Cerebellar cortex (tissue), 1 donor: ENCODE results near the gene SH3BGRL.
"Not testable (repeated sequence)": the region's sequence is repeated elsewhere in the genome, so short reads cannot be mapped to it uniquely, and the experiment has no call there.

Experiments
- DNase-seq: peaks from one replicate; pipeline ENCODE4 v3.0.0-alpha.2; 2015; ENCODE audit warnings: low spot score

Gene SH3BGRL

GRCh38 chrX:81259714-81260395 is 58.0 kb downstream of the SH3BGRL start:
- DNase-seq: no peak

- DNase-seq: no peak
These were observed 59.7 kb downstream of the SH3BGRL start for GRCh38 chrX:81261576-81261975.

DNA sequence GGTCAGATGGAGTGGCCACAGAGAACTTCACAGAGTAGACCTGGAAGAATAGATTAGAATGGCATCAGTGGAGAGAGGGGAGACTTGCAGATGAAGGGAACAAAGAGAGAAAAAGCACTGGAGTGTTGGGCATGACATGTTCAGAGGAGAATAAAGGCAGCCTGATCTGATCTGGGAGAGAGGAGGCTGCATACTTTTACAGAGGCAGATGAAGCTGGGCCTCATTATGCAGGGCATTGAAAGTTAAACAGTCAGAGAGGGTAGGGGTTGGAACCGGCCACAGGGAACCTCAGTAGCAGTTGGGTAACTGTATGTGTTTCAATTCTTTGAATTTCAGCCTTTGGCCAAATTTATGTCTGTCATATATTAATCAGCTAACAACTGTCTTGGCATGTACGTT is 61.2 kb downstream of the SH3BGRL start:
- no peak for DNase-seq

DNA sequence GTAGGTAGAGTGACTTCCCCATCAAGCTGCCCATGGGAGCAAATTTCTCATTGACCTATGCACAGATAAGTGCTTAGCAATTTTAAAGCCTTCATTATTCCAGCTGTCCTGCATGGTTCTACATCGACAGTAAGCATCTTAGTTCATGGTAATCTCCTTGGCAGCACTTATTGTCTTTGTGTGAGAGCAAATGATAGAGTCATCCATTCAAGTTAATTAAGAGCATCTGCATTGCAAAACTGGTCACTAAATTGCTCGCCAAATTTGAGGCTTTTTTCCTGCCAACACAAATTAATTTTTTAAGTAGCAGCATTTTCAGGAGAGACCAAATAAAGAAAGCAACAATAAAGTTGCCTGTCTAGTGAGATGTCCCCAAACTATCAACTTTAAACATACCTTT is 76.7 kb downstream of the SH3BGRL start:
- DNase-seq: no peak

DNA sequence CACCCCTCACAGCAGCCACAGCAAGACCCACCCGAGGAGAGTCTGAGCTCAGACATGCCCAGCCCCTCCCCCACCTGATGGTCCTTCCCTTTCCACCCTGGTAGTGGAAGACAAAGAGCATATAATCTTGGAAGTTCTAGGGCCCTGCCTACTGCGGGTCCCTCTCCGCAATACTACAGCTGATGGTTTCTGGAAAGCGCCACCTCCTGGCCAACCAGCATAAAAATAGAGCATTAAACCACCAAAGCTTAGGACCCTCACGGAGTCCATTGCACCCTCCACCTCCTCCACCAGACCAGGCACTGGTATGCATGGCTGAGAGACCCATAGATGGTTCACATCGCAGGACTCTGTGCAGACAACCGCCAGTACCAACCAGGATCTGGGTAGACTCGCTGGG is 78.2 kb downstream of the SH3BGRL start:
- no peak for DNase-seq

DNA sequence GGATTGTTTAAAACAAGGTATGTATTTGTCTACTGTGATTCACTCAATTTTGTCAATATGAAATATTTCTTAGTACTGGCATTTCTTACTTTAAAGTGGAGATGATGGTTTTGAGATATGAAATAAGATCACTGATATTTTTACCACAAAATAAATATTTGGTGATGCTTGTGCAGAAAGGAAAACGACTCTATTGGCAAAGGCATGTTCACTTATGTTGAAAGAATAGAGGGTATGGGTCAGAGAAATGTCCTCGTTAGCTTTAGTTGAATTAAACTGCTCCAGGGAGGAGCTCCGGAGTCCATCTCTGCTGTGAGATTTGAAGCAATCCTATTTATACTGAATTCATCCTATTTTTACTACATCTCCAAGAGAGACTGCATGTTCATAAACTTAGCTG is 84.2 kb downstream of the SH3BGRL start:
- DNase-seq: no peak

GRCh38 chrX:81286608-81287007 is 84.7 kb downstream of the SH3BGRL start:
- no peak for DNase-seq

- no peak for DNase-seq
These were observed 90.1 kb downstream of the SH3BGRL start for GRCh38 chrX:81291996-81292395.

- DNase-seq: no peak
These were observed 92.2 kb downstream of the SH3BGRL start for GRCh38 chrX:81294101-81294500.

DNA sequence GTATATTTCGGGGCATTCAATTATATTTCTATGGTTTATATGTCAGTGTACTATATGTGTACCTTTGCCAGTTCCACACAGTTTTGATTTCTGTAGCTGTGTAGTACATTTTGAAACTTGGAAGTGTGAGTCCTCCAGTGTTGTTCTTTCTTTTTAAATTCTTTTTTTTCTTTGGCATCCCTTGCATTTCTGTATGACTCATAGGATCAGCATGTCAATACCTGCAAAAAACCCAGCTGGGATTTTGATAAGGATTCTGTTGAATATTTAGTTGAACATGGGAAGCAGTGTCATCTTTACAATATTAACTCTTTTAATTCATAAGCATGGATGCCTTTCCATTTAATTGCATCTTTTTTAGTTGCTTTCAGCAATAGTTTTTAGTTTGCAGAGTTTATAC is 100.0 kb downstream of the SH3BGRL start:
- no peak for DNase-seq

DNA sequence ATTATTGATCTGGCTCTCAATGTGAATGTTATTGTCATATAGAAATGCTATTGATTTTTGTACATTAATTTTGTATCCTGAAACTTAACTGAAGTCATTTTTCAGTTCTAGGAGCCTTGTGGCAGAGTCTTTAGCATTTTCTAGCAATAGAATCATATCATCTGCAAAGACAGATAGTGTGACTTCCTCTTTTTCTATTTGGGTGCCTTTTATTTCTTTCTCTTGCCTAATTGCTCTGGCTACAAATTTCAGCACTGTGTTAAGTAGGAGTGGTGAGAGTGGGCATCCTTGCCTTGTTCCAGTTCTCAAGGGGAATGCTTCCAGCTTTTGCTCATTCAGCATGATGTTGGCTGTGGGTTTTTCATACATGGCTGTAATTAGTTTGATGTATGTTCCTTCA is 102.7 kb downstream of the SH3BGRL start:
- no peak for DNase-seq

GRCh38 chrX:81305240-81305639 is 103.3 kb downstream of the SH3BGRL start:
- DNase-seq: no peak

- DNase-seq: no peak
These were observed 106.4 kb downstream of the SH3BGRL start for GRCh38 chrX:81308086-81308829.

DNA sequence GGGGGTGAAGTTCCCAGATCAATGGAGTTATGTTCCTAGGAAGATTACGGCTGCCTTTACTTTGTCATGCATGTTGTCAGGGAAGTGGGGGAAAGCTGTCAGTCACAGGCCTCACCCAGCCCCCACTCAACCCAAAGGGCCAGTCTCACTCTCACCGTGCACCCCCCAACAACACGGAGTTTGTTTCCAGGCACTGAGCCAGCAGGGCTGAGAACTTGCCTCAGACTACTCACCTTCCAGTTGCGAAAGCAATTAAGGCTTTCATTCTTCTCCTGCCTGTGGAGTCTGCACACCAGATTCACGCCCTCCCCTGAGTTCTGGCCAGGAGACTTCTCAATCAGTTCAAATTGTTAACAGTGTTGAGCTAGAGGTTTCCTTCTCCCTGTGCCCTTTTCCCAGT is 114.3 kb downstream of the SH3BGRL start:
- DNase-seq: no peak

GRCh38 chrX:81331653-81332052 is 129.8 kb downstream of the SH3BGRL start:
- DNase-seq: not testable (repeated sequence)

GRCh38 chrX:81336455-81337152 is 134.7 kb downstream of the SH3BGRL start:
- no peak for DNase-seq

GRCh38 chrX:81337805-81338204 is 135.9 kb downstream of the SH3BGRL start:
- no peak for DNase-seq

DNA sequence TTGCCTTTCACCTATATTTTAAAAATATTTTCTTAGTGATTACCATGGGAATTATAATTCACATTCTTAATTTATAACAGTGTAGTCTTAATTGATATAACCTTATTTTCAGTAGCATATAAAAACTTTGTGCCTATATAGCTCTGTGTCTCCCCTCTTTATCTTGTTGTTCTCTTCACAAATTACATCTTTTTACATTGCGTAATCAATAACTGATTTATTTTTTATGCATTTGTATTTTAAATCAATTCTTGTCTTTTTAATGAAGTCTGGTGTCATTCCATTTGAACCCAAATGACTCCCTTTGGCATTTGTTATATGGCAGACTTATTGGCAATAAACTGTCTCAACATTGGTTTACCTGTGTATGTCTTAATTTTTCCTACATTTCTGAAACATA is 137.0 kb downstream of the SH3BGRL start:
- no peak for DNase-seq

- DNase-seq: not testable (repeated sequence)
These were observed 143.4 kb downstream of the SH3BGRL start for GRCh38 chrX:81345296-81345695.
